ENCODE measurements around the gene PTPN4.

Gene PTPN4

DNA sequence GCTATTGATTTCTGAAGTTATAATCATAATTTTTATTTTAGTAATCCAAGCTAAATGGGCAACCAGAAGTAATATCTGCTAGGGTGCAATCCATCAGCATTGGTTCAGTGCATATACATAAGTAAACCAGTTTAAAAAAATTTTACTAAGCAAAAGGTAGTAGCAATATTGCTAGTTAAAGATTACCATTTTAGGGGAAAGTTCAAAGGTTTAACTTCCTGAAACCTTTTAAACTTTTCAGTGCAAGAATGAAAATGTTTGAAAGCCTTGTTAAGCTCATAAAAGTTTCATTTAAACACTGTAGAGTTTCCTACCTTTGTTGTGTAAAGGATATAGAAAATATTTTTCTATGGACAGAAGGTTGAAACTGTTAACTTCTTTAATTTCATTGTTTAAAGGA is 222.2 kb downstream of the PTPN4 start:
- Histone ChIP-seq H3K9ac (ENCODE audit: low read length) (no peak overlapping the region), H3K14ac (ENCODE audit: low read length in 2 of 2) (no peak overlapping the region), H3K23ac (ENCODE audit: low read length in 2 of 2) (no peak overlapping the region), H3K9me3 (ENCODE audit: control insufficient read depth, low read length) (no peaks in the 10 kb centered on the region), H4K8ac (ENCODE audit: low read length) (no peak overlapping the region), H3K36me3 (ENCODE audit: control insufficient read depth in 1 of 2, insufficient read depth in 2 of 2, low read depth in 1 of 2, low read length in 2 of 2) (peaks cover 0 to 4% of the 10 kb centered on the region in 2 experiments), H3K4me2 (ENCODE audit: low read length, poor library complexity, severe bottlenecking) (no peak overlapping the region), H2BK5ac (ENCODE audit: low read depth, low read length, poor library complexity, severe bottlenecking) (no peak overlapping the region), H3K4me1 (ENCODE audit: control insufficient read depth, insufficient read depth, low read depth, low read length) (no peaks in the 10 kb centered on the region), H2BK15ac (ENCODE audit: low read depth, poor library complexity, severe bottlenecking) (no peak overlapping the region), H2BK120ac (ENCODE audit: low read depth, low read length) (no peak overlapping the region), H3K4ac (ENCODE audit: low read depth in 1 of 2, low read length in 2 of 2) (no peak overlapping the region), H2AK5ac (ENCODE audit: low read length, severe bottlenecking) (no peak overlapping the region), H3K79me1 (replicated peaks; ENCODE audit: low read length, poor library complexity, severe bottlenecking) (no peaks in the 10 kb centered on the region), H4K91ac (ENCODE audit: low read length) (no peak overlapping the region), H3K18ac (ENCODE audit: low read depth in 1 of 2, low read length in 2 of 2) (no peak overlapping the region), H3K27me3 (ENCODE audit: control insufficient read depth in 1 of 2, insufficient read depth in 1 of 2, low read length in 2 of 2) (no peaks in the 10 kb centered on the region), H2AFZ (ENCODE audit: low read depth, low read length) (no peak overlapping the region), H3K27ac (ENCODE audit: low read length, poor library complexity, severe bottlenecking) (no peak overlapping the region), H2BK12ac (ENCODE audit: low read length in 2 of 2) (no peak overlapping the region), H3K4me3 (ENCODE audit: insufficient read depth in 1 of 2, low read depth in 1 of 2, low read length in 2 of 2) (no peak overlapping the region)
- no peak for DNase-seq

DNA sequence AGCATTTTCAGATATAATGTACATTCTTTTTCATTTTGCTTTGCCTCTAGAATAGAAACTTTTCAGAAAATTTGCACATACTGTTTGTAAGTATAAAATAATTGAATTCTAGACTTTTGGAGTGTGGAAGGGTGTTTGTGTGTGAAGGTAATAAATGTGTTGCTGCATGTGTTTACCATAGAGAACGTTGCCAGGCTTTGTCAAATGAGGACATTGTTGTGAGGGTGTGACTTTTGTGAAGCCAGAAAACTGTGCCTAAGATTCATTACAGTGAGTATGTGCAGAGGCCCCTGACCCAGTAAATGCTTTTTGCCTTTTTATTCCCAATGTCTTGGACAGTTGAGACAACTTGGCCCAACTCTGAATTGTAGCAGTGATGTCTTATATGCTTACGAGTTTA is 222.8 kb downstream of the PTPN4 start:
- no peak overlapping the region for H3K4me2 ChIP-seq (ENCODE audit: low read length, poor library complexity, severe bottlenecking)
- no peak overlapping the region for H3K14ac ChIP-seq (ENCODE audit: low read length in 2 of 2)
- H2BK5ac ChIP-seq (ENCODE audit: low read depth, low read length, poor library complexity, severe bottlenecking), result no peak overlapping the region
- H3K9ac ChIP-seq (ENCODE audit: low read length), result no peak overlapping the region
- no peak overlapping the region for H4K91ac ChIP-seq (ENCODE audit: low read length)
- no peaks in the 10 kb centered on the region for H3K27me3 ChIP-seq (ENCODE audit: control insufficient read depth in 1 of 2, insufficient read depth in 1 of 2, low read length in 2 of 2)
- H3K36me3 ChIP-seq (ENCODE audit: control insufficient read depth in 1 of 2, insufficient read depth in 2 of 2, low read depth in 1 of 2, low read length in 2 of 2), result peaks cover 0 to under 1% of the 10 kb centered on the region in 2 experiments
- no peak overlapping the region for H3K27ac ChIP-seq (ENCODE audit: low read length, poor library complexity, severe bottlenecking)
- no peaks in the 10 kb centered on the region for H3K9me3 ChIP-seq (ENCODE audit: control insufficient read depth, low read length)
- H3K4me1 ChIP-seq (ENCODE audit: control insufficient read depth, insufficient read depth, low read depth, low read length), result no peaks in the 10 kb centered on the region
- 45% methylated on average over 1 of the region's 2 CpGs for WGBS
- H2BK15ac ChIP-seq (ENCODE audit: low read depth, poor library complexity, severe bottlenecking), result no peak overlapping the region
- no peak overlapping the region for H2BK120ac ChIP-seq (ENCODE audit: low read depth, low read length)
- H2AFZ ChIP-seq (ENCODE audit: low read depth, low read length), result no peak overlapping the region
- no peaks in the 10 kb centered on the region for H3K79me1 ChIP-seq (replicated peaks; ENCODE audit: low read length, poor library complexity, severe bottlenecking)
- H4K8ac ChIP-seq (ENCODE audit: low read length), result no peak overlapping the region
- H3K4ac ChIP-seq (ENCODE audit: low read depth in 1 of 2, low read length in 2 of 2), result no peak overlapping the region
- no peak overlapping the region for H2BK12ac ChIP-seq (ENCODE audit: low read length in 2 of 2)
- H3K18ac ChIP-seq (ENCODE audit: low read depth in 1 of 2, low read length in 2 of 2), result no peak overlapping the region
- H3K4me3 ChIP-seq (ENCODE audit: insufficient read depth in 1 of 2, low read depth in 1 of 2, low read length in 2 of 2), result no peak overlapping the region
- no peak for DNase-seq
- H3K23ac ChIP-seq (ENCODE audit: low read length in 2 of 2), result no peak overlapping the region
- no peak overlapping the region for H2AK5ac ChIP-seq (ENCODE audit: low read length, severe bottlenecking)

DNA sequence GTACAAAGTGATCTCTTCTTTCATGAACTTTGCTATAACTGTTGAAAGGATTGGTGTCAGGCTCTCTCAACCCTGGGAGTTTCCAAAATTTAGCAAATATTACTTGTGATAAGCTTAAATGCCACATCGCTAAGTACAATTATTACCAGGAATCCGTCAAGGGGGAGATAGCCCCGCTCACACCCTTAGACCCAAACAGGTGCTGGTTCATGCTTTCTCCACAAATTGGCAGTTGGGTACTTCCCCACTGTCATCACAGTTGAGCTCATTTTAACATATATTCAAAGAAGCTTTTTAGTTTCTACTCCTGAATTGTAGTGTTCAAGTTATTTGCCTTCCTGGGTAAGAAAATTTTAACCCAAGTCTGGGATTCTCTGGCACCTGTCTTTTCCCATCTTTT is 223.4 kb downstream of the PTPN4 start:
- H2AFZ ChIP-seq (ENCODE audit: low read depth, low read length), result no peak overlapping the region
- no peak overlapping the region for H2BK5ac ChIP-seq (ENCODE audit: low read depth, low read length, poor library complexity, severe bottlenecking)
- H3K14ac ChIP-seq (ENCODE audit: low read length in 2 of 2), result no peak overlapping the region
- no peaks in the 10 kb centered on the region for H3K79me1 ChIP-seq (replicated peaks; ENCODE audit: low read length, poor library complexity, severe bottlenecking)
- no peaks in the 10 kb centered on the region for H3K36me3 ChIP-seq (ENCODE audit: control insufficient read depth in 1 of 2, insufficient read depth in 2 of 2, low read depth in 1 of 2, low read length in 2 of 2)
- H3K4ac ChIP-seq (ENCODE audit: low read depth in 1 of 2, low read length in 2 of 2), result no peak overlapping the region
- no peak overlapping the region for H3K4me3 ChIP-seq (ENCODE audit: insufficient read depth in 1 of 2, low read depth in 1 of 2, low read length in 2 of 2)
- H3K18ac ChIP-seq (ENCODE audit: low read depth in 1 of 2, low read length in 2 of 2), result no peak overlapping the region
- no peak overlapping the region for H2BK120ac ChIP-seq (ENCODE audit: low read depth, low read length)
- H3K27ac ChIP-seq (ENCODE audit: low read length, poor library complexity, severe bottlenecking), result no peak overlapping the region
- H3K23ac ChIP-seq (ENCODE audit: low read length in 2 of 2), result no peak overlapping the region
- no peak overlapping the region for H2BK12ac ChIP-seq (ENCODE audit: low read length in 2 of 2)
- 100% methylated on average over 3 of the region's 3 CpGs for WGBS
- no peaks in the 10 kb centered on the region for H3K4me1 ChIP-seq (ENCODE audit: control insufficient read depth, insufficient read depth, low read depth, low read length)
- DNase-seq, result no peak
- H4K8ac ChIP-seq (ENCODE audit: low read length), result no peak overlapping the region
- no peak overlapping the region for H2BK15ac ChIP-seq (ENCODE audit: low read depth, poor library complexity, severe bottlenecking)
- no peak overlapping the region for H3K9ac ChIP-seq (ENCODE audit: low read length)
- H3K9me3 ChIP-seq (ENCODE audit: control insufficient read depth, low read length), result no peaks in the 10 kb centered on the region
- H2AK5ac ChIP-seq (ENCODE audit: low read length, severe bottlenecking), result no peak overlapping the region
- H3K4me2 ChIP-seq (ENCODE audit: low read length, poor library complexity, severe bottlenecking), result no peak overlapping the region
- H3K27me3 ChIP-seq (ENCODE audit: control insufficient read depth in 1 of 2, insufficient read depth in 1 of 2, low read length in 2 of 2), result no peaks in the 10 kb centered on the region
- H4K91ac ChIP-seq (ENCODE audit: low read length), result no peak overlapping the region

DNA sequence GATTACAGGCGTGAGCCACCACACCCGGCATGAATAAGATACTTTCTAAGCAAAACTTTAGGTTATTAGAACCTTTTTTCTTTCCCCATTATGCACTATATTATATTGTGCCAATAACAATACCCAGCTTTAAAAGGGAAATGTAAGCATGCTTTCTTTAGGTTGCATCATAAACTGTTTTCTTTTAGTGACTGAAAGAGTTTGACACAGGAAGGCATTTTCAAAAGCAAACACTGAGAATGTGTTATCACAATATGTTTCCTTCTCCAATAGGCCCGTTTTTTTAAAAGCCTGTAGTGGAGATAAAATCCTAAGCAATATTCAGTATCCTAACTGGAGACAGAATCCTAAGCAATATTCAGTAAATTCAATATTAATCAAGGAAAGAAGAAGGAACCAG is 236.4 kb downstream of the PTPN4 start:
- no peaks in the 10 kb centered on the region for H3K4me1 ChIP-seq (ENCODE audit: control insufficient read depth, insufficient read depth, low read depth, low read length)
- no peak overlapping the region for H2AK5ac ChIP-seq (ENCODE audit: low read length, severe bottlenecking)
- no peak overlapping the region for H2BK15ac ChIP-seq (ENCODE audit: low read depth, poor library complexity, severe bottlenecking)

More for the DNA sequence above, 236.4 kb downstream of the PTPN4 start:
- Histone ChIP-seq H3K27me3 (ENCODE audit: control insufficient read depth in 1 of 2, insufficient read depth in 1 of 2, low read length in 2 of 2) (no peaks in the 10 kb centered on the region), H3K79me1 (replicated peaks; ENCODE audit: low read length, poor library complexity, severe bottlenecking) (no peaks in the 10 kb centered on the region), H3K9me3 (ENCODE audit: control insufficient read depth, low read length) (no peaks in the 10 kb centered on the region), H4K91ac (ENCODE audit: low read length) (no peak overlapping the region), H3K4me3 (ENCODE audit: insufficient read depth in 1 of 2, low read depth in 1 of 2, low read length in 2 of 2) (no peak overlapping the region), H3K18ac (ENCODE audit: low read depth in 1 of 2, low read length in 2 of 2) (no peak overlapping the region), H3K27ac (ENCODE audit: low read length, poor library complexity, severe bottlenecking) (no peak overlapping the region), H2BK5ac (ENCODE audit: low read depth, low read length, poor library complexity, severe bottlenecking) (no peak overlapping the region), H2BK120ac (ENCODE audit: low read depth, low read length) (no peak overlapping the region), H3K9ac (ENCODE audit: low read length) (no peak overlapping the region), H3K36me3 (ENCODE audit: control insufficient read depth in 1 of 2, insufficient read depth in 2 of 2, low read depth in 1 of 2, low read length in 2 of 2) (no peaks in the 10 kb centered on the region), H2BK12ac (ENCODE audit: low read length in 2 of 2) (no peak overlapping the region), H4K8ac (ENCODE audit: low read length) (no peak overlapping the region), H3K23ac (ENCODE audit: low read length in 2 of 2) (no peak overlapping the region), H3K4ac (ENCODE audit: low read depth in 1 of 2, low read length in 2 of 2) (no peak overlapping the region), H2AFZ (ENCODE audit: low read depth, low read length) (no peak overlapping the region), H3K14ac (ENCODE audit: low read length in 2 of 2) (no peak overlapping the region), H3K4me2 (ENCODE audit: low read length, poor library complexity, severe bottlenecking) (no peak overlapping the region)
- 100% methylated on average over 2 of the region's 3 CpGs for WGBS
- DNase-seq, result no peak

All from mesenchymal stem cell (in vitro differentiated cells and primary cell).